ENCODE measurements around the gene SLC37A3. TPM values are rescaled to one million over a fixed set of nuclear protein-coding genes. Genes with fewer than 3 reads are reported as not detected.

SLC37A3 gene
- total RNA-seq, 4 donors from 2014 or later: 87.9 to 359 (median 148) TPM

GRCh38 chr7:140398821-140399220 is 491 bp upstream of the SLC37A3 start:
- TF ChIP-seq POLR2A (IDR thresholded peaks at IDR 0.05): no peak
- no peak for TF ChIP-seq CTCF (IDR thresholded peaks at IDR 0.05)
- Histone ChIP-seq H3K27ac (no peak overlapping the region), H3K4me3 (no peak overlapping the region), H3K9me3 (no peaks in the 10 kb centered on the region), H3K4me1 (peaks cover 0 to 3% of the 10 kb centered on the region in 2 donors), H3K36me3 (no peaks in the 10 kb centered on the region), H3K27me3 (no peaks in the 10 kb centered on the region)
- intact Hi-C loops (cut with DNase I; ENCODE audit: low total_unique reads): no loop called here
- DNase-seq: no peak

GRCh38 chr7:140393756-140394306 is 4.5 kb downstream of the SLC37A3 start:
- no peak overlapping the region for H3K27ac ChIP-seq
- TF ChIP-seq POLR2A (IDR thresholded peaks at IDR 0.05): no peak
- no peak for TF ChIP-seq CTCF (IDR thresholded peaks at IDR 0.05)
- intact Hi-C loops (cut with DNase I; ENCODE audit: low total_unique reads): no loop called here
- H3K9me3 ChIP-seq: no peaks in the 10 kb centered on the region
- H3K36me3 ChIP-seq: no peaks in the 10 kb centered on the region
- H3K4me1 ChIP-seq: peaks cover 0 to 3% of the 10 kb centered on the region in 2 donors
- H3K4me3 ChIP-seq: no peak overlapping the region
- no peak for DNase-seq
- no peaks in the 10 kb centered on the region for H3K27me3 ChIP-seq

GRCh38 chr7:140391634-140392033 is 6.7 kb downstream of the SLC37A3 start:
- TF ChIP-seq CTCF (IDR thresholded peaks at IDR 0.05) (no peak), POLR2A (IDR thresholded peaks at IDR 0.05) (no peak)
- H3K4me1 ChIP-seq: peaks cover 0 to 3% of the 10 kb centered on the region in 2 donors
- no peak overlapping the region for H3K27ac ChIP-seq
- H3K36me3 ChIP-seq: no peaks in the 10 kb centered on the region
- H3K4me3 ChIP-seq: no peak overlapping the region
- no peaks in the 10 kb centered on the region for H3K9me3 ChIP-seq
- no peaks in the 10 kb centered on the region for H3K27me3 ChIP-seq
- intact Hi-C loops (cut with DNase I; ENCODE audit: low total_unique reads): no loop called here
- DNase-seq: no peak

- Histone ChIP-seq H3K4me3 (no peak overlapping the region), H3K36me3 (no peaks in the 10 kb centered on the region), H3K9me3 (no peaks in the 10 kb centered on the region), H3K27ac (no peak overlapping the region), H3K4me1 (no peaks in the 10 kb centered on the region), H3K27me3 (no peaks in the 10 kb centered on the region)
- no peak for DNase-seq
- TF ChIP-seq CTCF (IDR thresholded peaks at IDR 0.05) (no peak), POLR2A (IDR thresholded peaks at IDR 0.05) (no peak)
- intact Hi-C loops (cut with DNase I; ENCODE audit: low total_unique reads): no loop called here
These were observed 7.7 kb downstream of the SLC37A3 start for GRCh38 chr7:140390466-140391190.

GRCh38 chr7:140390034-140390433 is 8.3 kb downstream of the SLC37A3 start:
- intact Hi-C loops (cut with DNase I; ENCODE audit: low total_unique reads): no loop called here
- no peaks in the 10 kb centered on the region for H3K4me1 ChIP-seq
- no peak overlapping the region for H3K27ac ChIP-seq
- TF ChIP-seq CTCF (IDR thresholded peaks at IDR 0.05): no peak
- H3K27me3 ChIP-seq: no peaks in the 10 kb centered on the region
- DNase-seq: no peak
- no peaks in the 10 kb centered on the region for H3K9me3 ChIP-seq
- no peak overlapping the region for H3K4me3 ChIP-seq
- no peaks in the 10 kb centered on the region for H3K36me3 ChIP-seq

All from uterus (tissue), 4 donors.